ENCODE results near the gene BCL11A.

Gene BCL11A

DNA sequence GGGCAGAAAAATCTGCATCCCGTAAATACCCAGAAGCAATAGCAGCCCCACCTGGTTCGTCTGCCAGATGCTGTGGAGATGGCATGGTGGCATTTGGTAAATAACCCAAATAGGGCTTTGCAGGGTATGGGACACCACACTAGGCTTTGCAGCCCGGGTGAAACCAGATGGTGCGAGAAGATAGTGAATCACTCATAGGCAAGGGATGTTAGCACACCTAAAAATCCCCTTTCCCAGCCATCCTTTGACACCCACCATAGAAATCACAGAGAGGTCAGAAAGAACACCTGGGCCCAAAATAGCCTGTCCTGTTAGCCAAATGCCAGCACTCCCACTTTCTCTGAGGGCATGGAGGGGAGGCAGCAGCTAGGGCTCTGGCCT, 47.6 kb downstream of the BCL11A start:
- FAIRE-seq (no peak), DNase-seq (ENCODE audit: insufficient read length, low spot score) (no peak)
- TF ChIP-seq POLR2A (IDR thresholded peaks at IDR 0.05; ENCODE audit: low read depth, low read length), result no peak

DNA sequence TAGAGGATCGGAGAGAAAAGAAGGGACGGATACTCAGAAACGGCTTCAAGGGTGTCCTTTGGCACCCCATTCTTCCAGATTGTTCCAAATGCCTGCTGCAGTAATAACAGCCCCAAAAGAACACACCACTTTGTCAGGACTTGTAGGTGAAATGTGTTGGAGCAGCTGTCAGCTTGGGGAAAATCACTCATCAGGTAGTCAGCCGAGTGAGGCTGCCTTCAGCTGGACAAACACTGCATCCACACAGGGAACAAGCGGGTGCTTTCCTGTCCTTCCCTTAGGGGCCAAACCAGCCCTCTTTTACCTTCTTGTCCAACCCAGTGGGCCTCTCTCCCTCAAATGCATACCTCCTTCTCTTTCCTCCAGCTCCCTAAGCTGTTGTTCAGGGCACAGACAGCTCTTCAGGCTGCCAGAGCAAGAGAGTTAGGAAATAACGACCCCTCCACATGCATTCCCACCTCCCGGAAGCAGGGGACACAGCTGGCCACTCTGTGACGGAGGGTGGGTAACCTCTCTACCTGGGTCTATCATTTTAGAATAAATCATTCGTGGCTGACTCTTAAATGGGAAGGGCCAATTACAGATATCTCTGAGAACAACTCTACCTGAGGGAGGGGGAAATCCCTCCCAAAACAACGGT, 48.1 kb downstream of the BCL11A start:
- DNase-seq (ENCODE audit: insufficient read length, low spot score) (no peak), FAIRE-seq (no peak)
- TF ChIP-seq POLR2A (IDR thresholded peaks at IDR 0.05; ENCODE audit: low read depth, low read length), result no peak

DNA sequence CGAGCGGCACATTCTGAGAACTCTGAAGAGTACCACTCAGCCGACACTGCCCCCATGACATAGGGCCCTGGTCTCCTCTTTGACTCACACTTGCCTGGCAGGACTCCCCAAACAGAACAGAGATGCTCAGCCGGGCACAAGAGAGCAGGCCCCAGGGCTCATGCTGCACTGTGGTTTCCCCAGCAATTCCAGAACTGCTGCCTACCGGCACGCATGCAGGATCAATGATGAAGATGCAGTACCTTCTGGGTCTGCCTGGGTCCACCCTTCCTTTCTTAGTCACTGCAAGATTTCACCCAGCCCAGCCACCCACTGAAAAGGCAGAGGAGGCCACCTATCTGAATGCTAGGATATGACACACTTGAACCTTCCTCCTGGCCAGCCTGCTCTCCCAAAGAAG, 49.4 kb downstream of the BCL11A start:
- no peak for FAIRE-seq
- DNase-seq (ENCODE audit: insufficient read length, low spot score), result no peak
- TF ChIP-seq POLR2A (IDR thresholded peaks at IDR 0.05; ENCODE audit: low read depth, low read length), result no peak

DNA sequence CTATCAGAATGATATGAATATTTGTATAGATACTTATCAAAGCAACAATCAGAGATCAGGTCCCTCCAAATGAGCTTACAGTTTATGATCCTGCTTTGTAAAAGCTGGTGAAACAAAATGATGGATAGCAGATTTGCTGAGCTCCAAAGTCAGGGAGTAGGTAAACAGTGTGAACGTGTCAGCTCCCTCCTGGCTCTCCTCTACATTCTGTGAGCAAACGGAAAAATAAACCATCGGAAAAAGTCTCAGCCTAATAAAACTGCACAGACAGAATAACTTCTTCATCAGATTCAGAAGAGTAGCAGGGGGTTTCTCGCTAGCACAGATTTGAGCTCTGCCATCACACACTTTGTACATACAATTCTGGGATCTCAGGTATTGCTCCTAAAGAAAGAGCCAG, 51.3 kb downstream of the BCL11A start:
- no peak for TF ChIP-seq POLR2A (IDR thresholded peaks at IDR 0.05; ENCODE audit: low read depth, low read length)
- FAIRE-seq (no peak), DNase-seq (ENCODE audit: insufficient read length, low spot score) (no peak)

DNA sequence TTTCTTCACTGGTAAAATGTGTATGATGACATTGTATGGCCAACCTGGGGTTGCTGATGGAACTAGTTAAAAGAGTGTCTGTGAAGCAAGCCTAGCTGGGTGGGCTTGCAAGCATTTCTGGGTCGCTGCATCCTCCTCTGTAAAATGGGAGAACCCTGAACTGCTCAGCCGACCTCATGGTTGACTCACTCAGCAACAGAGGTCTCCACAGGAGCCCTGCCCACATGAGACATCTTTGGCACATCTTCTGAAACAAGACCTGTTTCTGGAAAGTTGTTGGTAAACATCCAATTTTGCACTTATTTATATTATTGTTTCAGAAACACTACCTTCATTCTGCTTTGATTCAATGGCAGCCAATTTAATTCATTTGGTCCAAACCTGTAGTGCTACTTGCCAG, 52.6 kb downstream of the BCL11A start:
- DNase-seq (ENCODE audit: insufficient read length, low spot score) (no peak), FAIRE-seq (no peak)
- TF ChIP-seq POLR2A (IDR thresholded peaks at IDR 0.05; ENCODE audit: low read depth, low read length), result no peak

DNA sequence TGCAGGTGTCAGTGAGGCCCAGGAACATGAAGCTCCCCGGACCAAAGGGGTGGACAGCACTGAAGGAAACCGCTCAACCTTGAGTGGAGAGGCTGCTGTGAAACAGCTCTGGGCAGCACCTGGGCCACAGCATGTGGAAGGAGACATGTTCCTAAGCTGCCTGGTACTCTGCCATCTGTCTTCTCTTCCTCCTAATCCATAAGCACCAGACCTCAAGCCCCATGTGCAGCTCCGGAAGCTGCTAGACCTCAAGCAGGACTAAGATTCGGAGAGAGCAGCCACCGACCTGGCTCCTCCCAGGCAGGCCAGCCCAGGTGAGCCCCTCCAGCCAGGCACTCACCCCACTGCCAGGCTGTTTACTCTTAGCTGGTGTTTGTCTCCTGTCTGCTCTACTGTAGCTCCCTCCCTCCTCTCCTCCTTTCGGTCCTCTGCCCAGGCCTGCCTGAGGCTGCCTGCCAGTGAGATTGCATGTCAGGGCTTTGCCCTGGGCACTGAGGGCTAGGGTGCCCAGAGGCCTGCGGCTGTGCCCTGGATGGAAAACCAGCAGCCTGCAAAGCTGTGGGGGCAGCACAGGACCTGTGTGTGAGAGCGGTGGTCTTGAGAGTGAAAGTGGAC, 53.7 kb downstream of the BCL11A start:
- TF ChIP-seq POLR2A (IDR thresholded peaks at IDR 0.05; ENCODE audit: low read depth, low read length), result no peak
- FAIRE-seq (no peak), DNase-seq (ENCODE audit: insufficient read length, low spot score) (no peak)

DNA sequence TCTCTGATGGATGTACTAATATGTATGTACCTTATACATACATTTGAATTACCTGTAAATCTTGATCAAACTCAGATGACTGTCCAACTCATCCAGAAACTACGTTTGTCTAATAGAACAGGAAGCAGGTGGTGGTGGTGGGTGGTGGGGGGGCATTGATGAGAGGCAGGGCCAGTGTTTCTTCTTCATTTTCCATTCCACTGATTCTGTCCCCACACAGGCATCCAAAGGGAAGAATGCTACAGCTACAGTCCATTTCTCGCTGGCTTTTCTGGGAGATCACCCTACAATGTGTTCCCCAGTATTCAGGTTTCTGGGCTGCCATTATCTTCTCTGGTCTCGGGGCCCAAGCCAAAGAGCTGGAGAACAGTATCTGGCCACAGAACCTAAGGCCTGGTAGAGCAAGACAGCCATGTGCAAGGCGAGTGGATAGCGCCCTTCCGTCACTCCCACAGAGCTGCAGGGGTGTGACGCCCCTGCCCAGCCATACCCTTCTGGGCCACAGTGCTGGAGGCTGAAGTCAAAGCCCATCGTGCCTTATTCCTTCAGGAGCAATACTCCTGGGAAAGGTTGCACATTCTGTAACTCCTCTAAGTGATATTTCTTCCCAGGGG, 54.5 kb downstream of the BCL11A start:
- no peak for TF ChIP-seq POLR2A (IDR thresholded peaks at IDR 0.05; ENCODE audit: low read depth, low read length)
- no peak for FAIRE-seq
- DNase-seq (ENCODE audit: insufficient read length, low spot score), result no peak

DNA sequence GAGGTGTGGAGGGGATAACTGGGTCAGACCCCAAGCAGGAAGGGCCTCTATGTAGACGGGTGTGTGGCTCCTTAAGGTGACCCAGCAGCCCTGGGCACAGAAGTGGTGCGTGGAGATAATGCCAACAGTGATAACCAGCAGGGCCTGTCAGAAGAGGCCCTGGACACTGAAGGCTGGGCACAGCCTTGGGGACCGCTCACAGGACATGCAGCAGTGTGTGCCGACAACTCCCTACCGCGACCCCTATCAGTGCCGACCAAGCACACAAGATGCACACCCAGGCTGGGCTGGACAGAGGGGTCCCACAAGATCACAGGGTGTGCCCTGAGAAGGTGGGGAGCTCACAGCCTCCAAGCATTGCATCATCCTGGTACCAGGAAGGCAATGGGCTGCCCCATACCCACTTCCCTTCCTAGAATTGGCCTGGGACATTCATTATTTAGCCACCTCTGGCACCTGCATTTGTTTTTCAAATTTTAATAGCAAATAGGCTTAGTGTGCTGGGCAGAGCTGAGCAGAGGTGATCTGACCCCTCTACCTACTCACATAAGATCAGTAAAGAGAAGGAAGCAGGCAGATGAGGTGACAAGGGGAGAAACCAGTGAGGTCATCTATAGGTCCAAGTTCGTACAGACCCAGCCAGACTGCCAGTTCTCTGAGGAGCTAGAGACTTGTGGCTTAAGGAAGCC, 55.2 kb downstream of the BCL11A start:
- DNase-seq (ENCODE audit: insufficient read length, low spot score), result no peak
- no peak for FAIRE-seq
- no peak for TF ChIP-seq POLR2A (IDR thresholded peaks at IDR 0.05; ENCODE audit: low read depth, low read length)

DNA sequence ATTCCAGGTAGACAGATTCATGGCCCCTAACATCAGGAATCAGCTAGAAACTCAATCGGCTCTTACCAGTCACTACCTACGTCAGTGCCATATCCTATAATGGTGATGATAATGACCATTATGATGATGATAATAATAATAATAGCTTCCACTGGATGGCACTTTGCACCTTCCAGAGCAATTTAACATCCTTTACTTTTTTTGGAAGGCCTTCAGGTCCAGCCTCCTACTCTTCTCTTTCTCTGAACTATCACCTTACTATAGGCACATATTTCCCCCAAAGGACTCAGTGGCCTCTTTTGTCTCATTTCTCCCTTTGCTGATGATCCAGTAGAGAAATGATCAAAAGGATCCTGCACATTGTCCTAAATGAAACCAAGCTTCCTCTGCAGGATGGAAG, 56.0 kb downstream of the BCL11A start:
- TF ChIP-seq POLR2A (IDR thresholded peaks at IDR 0.05; ENCODE audit: low read depth, low read length), result no peak
- DNase-seq (ENCODE audit: insufficient read length, low spot score), result no peak
- FAIRE-seq, result no peak

DNA sequence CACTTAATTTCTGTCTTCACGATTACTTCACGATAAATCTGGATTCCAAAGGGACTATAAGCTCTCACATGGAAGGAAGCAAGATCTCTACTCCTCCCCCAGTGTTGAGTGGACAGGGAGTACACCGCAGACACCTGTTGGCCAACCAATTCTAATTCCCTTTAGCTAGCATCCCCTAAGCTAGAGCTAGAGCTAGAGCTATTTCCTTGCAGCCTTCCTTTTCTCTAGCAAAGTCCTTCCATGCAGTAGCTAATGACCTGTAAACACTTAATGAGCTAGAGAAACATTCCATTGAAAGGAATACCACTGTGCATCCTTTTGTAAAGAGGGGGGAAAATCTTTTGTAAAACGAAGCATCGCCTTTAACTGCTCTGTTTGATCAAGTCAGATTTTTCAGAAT, 56.5 kb downstream of the BCL11A start:
- no peak for TF ChIP-seq POLR2A (IDR thresholded peaks at IDR 0.05; ENCODE audit: low read depth, low read length)
- DNase-seq (ENCODE audit: insufficient read length, low spot score) (no peak), FAIRE-seq (no peak)

DNA sequence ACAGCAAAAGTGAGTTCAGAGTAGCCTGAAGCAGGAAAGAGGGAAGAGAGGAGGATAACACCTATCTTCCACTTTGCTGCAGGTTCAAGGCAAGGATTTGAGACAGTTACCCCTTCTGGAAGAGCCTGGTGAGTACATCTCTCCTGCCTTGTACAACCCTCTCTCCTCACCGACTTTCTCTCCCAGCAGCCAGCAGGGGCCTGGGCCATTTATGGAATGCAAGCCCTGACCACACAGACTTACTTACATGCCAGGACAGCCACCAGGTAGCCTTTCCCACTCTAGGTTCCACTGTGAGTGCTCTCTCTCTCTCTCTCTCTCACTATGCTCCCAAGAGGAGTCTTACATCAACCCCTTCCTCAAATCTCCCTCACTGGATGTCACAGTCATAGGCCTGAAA, 57.0 kb downstream of the BCL11A start:
- no peak for TF ChIP-seq POLR2A (IDR thresholded peaks at IDR 0.05; ENCODE audit: low read depth, low read length)
- DNase-seq (ENCODE audit: insufficient read length, low spot score), result no peak
- FAIRE-seq, result no peak

DNA sequence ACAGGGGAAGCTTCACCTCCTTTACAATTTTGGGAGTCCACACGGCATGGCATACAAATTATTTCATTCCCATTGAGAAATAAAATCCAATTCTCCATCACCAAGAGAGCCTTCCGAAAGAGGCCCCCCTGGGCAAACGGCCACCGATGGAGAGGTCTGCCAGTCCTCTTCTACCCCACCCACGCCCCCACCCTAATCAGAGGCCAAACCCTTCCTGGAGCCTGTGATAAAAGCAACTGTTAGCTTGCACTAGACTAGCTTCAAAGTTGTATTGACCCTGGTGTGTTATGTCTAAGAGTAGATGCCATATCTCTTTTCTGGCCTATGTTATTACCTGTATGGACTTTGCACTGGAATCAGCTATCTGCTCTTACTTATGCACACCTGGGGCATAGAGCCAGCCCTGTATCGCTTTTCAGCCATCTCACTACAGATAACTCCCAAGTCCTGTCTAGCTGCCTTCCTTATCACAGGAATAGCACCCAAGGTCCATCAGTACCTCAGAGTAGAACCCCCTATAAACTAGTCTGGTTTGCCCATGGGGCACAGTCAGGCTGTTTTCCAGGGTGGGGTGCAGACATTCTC, 58.3 kb downstream of the BCL11A start:
- no peak for FAIRE-seq

DNA sequence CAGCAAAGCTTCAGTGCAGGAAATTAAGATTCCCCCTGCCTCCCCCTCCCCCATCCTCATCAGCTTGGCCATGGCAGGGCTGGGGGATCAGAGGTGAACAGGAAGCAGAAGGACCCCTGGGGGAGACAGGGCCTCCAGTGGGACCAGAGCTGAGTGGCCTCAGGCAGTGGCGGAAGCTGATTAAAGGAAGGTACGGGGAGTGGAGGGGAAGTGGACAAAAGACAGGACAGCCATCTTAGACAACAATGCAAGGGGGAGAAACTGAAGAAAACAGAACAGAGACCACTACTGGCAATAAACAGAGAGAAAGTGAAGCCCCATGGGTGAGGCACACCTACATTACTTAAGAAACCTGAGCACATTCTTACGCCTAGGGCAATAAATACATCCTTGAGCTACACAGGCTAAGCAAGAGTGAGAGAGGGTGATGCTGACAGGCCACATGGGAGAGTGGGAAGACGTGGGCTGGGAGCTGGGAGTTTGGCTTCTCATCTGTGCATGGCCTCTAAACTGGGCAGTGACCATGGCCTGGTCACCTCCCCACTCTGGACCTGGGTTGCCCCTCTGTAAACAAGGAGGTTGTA, 59.6 kb downstream of the BCL11A start:
- no peak for DNase-seq (ENCODE audit: insufficient read length, low spot score)
- no peak for TF ChIP-seq POLR2A (IDR thresholded peaks at IDR 0.05; ENCODE audit: low read depth, low read length)
- no peak for FAIRE-seq

More for the DNA sequence above, 58.3 kb downstream of the BCL11A start:
- no peak for DNase-seq (ENCODE audit: insufficient read length, low spot score)
- no peak for TF ChIP-seq POLR2A (IDR thresholded peaks at IDR 0.05; ENCODE audit: low read depth, low read length)

DNA sequence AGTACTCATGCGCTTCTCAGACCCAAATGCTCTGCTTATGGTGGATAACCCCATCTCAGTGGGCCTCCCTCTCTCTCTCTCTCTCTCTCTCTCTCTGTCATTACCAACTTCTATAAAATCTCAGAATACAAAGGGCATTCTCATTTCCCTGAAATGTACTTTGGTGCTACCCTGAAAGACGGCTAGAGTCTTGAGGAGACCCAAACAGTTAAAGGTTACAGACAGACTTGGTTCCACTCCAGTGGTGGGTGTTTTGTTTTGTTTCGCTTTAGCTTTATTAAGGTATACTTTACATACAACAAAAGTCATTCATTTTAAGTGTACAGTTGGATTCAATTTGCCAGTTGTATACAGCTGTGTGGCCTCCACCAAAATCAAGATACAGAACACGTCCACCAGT, 60.9 kb downstream of the BCL11A start:
- DNase-seq (ENCODE audit: insufficient read length, low spot score) (no peak), FAIRE-seq (no peak)
- TF ChIP-seq POLR2A (IDR thresholded peaks at IDR 0.05; ENCODE audit: low read depth, low read length), result no peak

All from H54 (cell line).